ENCODE data around the gene TRPM3. TPM values are rescaled to one million over a fixed set of nuclear protein-coding genes. Genes with fewer than 3 reads are reported as not detected.
A peak's percentile ranks its signal among the peaks of the same experiment; 100 is the strongest.

TRPM3 gene
- total RNA-seq, 1 experiment from 2014 or later, result 5.4 TPM

- no peak for TF ChIP-seq CBFB (CRISPR knock-in tag; IDR thresholded peaks at IDR 0.05; ENCODE audit: low read depth)
- no peak for TF ChIP-seq GABPB1 (CRISPR knock-in tag; IDR thresholded peaks at IDR 0.05)
- TF ChIP-seq, protein P1, sequence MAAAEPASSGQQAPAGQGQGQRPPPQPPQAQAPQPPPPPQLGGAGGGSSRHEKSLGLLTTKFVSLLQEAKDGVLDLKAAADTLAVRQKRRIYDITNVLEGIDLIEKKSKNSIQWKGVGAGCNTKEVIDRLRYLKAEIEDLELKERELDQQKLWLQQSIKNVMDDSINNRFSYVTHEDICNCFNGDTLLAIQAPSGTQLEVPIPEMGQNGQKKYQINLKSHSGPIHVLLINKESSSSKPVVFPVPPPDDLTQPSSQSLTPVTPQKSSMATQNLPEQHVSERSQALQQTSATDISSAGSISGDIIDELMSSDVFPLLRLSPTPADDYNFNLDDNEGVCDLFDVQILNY (CRISPR knock-in tag; IDR thresholded peaks at IDR 0.05), result no peak
- TF ChIP-seq ZNF138 (CRISPR knock-in tag; conservative IDR thresholded peaks at IDR 0.05), result no peak
These were observed 219.7 kb downstream of the TRPM3 start (continued) for GRCh38 chr9:70901746-70902145.

- DNase-seq (ENCODE audit: low spot score) (no peak), ATAC-seq (no peak)
- no peaks in the 10 kb centered on the region for H3K36me3 Mint-ChIP-seq
- H3K4me1 Mint-ChIP-seq, result peaks cover 14% of the 10 kb centered on the region
- POLR2A ChIA-PET, result no interaction called here
- H3K27me3 Mint-ChIP-seq (ENCODE audit: low read depth), result no peaks in the 10 kb centered on the region
- H3K9me3 Mint-ChIP-seq, result no peaks in the 10 kb centered on the region
- CTCF ChIA-PET, result no interaction called here
- no peak for TF ChIP-seq ZBTB21 (CRISPR knock-in tag; IDR thresholded peaks at IDR 0.05; ENCODE audit: borderline replicate concordance)
- no peak for TF ChIP-seq EMX1 (CRISPR knock-in tag; IDR thresholded peaks at IDR 0.05)
- no peak for TF ChIP-seq JAZF1 (CRISPR knock-in tag; IDR thresholded peaks at IDR 0.05)
- TF ChIP-seq FOXP1 (CRISPR knock-in tag; IDR thresholded peaks at IDR 0.05; ENCODE audit: borderline replicate concordance), result no peak
- no peak for TF ChIP-seq GRHL2 (CRISPR knock-in tag; IDR thresholded peaks at IDR 0.05; ENCODE audit: insufficient replicate concordance, severe bottlenecking)
- TF ChIP-seq, protein P2, sequence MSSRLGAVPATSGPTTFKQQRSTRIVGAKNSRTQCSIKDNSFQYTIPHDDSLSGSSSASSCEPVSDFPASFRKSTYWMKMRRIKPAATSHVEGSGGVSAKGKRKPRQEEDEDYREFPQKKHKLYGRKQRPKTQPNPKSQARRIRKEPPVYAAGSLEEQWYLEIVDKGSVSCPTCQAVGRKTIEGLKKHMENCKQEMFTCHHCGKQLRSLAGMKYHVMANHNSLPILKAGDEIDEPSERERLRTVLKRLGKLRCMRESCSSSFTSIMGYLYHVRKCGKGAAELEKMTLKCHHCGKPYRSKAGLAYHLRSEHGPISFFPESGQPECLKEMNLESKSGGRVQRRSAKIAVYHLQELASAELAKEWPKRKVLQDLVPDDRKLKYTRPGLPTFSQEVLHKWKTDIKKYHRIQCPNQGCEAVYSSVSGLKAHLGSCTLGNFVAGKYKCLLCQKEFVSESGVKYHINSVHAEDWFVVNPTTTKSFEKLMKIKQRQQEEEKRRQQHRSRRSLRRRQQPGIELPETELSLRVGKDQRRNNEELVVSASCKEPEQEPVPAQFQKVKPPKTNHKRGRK (CRISPR knock-in tag; IDR thresholded peaks at IDR 0.05; ENCODE audit: borderline replicate concordance), result no peak
- TF ChIP-seq, protein P3, sequence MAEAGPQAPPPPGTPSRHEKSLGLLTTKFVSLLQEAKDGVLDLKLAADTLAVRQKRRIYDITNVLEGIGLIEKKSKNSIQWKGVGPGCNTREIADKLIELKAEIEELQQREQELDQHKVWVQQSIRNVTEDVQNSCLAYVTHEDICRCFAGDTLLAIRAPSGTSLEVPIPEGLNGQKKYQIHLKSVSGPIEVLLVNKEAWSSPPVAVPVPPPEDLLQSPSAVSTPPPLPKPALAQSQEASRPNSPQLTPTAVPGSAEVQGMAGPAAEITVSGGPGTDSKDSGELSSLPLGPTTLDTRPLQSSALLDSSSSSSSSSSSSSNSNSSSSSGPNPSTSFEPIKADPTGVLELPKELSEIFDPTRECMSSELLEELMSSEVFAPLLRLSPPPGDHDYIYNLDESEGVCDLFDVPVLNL (CRISPR knock-in tag; IDR thresholded peaks at IDR 0.05; ENCODE audit: borderline replicate concordance, low read depth), result no peak
- TF ChIP-seq, protein P4, sequence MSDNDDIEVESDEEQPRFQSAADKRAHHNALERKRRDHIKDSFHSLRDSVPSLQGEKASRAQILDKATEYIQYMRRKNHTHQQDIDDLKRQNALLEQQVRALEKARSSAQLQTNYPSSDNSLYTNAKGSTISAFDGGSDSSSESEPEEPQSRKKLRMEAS (CRISPR knock-in tag; IDR thresholded peaks at IDR 0.05), result no peak
- no peak for TF ChIP-seq OVOL2 (CRISPR knock-in tag; IDR thresholded peaks at IDR 0.05; ENCODE audit: borderline replicate concordance)
- no peak for TF ChIP-seq ZNF121 (CRISPR knock-in tag; IDR thresholded peaks at IDR 0.05)
- TF ChIP-seq, protein P5, sequence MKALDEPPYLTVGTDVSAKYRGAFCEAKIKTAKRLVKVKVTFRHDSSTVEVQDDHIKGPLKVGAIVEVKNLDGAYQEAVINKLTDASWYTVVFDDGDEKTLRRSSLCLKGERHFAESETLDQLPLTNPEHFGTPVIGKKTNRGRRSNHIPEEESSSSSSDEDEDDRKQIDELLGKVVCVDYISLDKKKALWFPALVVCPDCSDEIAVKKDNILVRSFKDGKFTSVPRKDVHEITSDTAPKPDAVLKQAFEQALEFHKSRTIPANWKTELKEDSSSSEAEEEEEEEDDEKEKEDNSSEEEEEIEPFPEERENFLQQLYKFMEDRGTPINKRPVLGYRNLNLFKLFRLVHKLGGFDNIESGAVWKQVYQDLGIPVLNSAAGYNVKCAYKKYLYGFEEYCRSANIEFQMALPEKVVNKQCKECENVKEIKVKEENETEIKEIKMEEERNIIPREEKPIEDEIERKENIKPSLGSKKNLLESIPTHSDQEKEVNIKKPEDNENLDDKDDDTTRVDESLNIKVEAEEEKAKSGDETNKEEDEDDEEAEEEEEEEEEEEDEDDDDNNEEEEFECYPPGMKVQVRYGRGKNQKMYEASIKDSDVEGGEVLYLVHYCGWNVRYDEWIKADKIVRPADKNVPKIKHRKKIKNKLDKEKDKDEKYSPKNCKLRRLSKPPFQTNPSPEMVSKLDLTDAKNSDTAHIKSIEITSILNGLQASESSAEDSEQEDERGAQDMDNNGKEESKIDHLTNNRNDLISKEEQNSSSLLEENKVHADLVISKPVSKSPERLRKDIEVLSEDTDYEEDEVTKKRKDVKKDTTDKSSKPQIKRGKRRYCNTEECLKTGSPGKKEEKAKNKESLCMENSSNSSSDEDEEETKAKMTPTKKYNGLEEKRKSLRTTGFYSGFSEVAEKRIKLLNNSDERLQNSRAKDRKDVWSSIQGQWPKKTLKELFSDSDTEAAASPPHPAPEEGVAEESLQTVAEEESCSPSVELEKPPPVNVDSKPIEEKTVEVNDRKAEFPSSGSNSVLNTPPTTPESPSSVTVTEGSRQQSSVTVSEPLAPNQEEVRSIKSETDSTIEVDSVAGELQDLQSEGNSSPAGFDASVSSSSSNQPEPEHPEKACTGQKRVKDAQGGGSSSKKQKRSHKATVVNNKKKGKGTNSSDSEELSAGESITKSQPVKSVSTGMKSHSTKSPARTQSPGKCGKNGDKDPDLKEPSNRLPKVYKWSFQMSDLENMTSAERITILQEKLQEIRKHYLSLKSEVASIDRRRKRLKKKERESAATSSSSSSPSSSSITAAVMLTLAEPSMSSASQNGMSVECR (CRISPR knock-in tag; IDR thresholded peaks at IDR 0.05; ENCODE audit: borderline replicate concordance), result no peak
- TF ChIP-seq, protein P6, sequence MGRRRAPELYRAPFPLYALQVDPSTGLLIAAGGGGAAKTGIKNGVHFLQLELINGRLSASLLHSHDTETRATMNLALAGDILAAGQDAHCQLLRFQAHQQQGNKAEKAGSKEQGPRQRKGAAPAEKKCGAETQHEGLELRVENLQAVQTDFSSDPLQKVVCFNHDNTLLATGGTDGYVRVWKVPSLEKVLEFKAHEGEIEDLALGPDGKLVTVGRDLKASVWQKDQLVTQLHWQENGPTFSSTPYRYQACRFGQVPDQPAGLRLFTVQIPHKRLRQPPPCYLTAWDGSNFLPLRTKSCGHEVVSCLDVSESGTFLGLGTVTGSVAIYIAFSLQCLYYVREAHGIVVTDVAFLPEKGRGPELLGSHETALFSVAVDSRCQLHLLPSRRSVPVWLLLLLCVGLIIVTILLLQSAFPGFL (CRISPR knock-in tag; IDR thresholded peaks at IDR 0.05; ENCODE audit: borderline replicate concordance), result no peak
- TF ChIP-seq CBFB (CRISPR knock-in tag; IDR thresholded peaks at IDR 0.05; ENCODE audit: low read depth), result no peak
- no peak for TF ChIP-seq NR3C1 (CRISPR knock-in tag; conservative IDR thresholded peaks at IDR 0.05; ENCODE audit: low read depth)
- TF ChIP-seq ZNF219 (CRISPR knock-in tag; IDR thresholded peaks at IDR 0.05; ENCODE audit: borderline replicate concordance), result no peak
- no peak for TF ChIP-seq AR (CRISPR knock-in tag; IDR thresholded peaks at IDR 0.05)
- H3K27ac Mint-ChIP-seq, result 0 out of 2 replicates have a peak overlapping the region, but pooled peaks have one; percentile 3
- no peak overlapping the region for H3K4me3 Mint-ChIP-seq
These were observed 220.4 kb downstream of the TRPM3 start for GRCh38 chr9:70901013-70901412.

All from WTC11 (cell line).